Body of pancreas (tissue), 4 donors: ENCODE measurements around the gene CDKN1C. TPM values are rescaled to one million over a fixed set of nuclear protein-coding genes. Genes with fewer than 3 reads are reported as not detected.

Experiments used
- ATAC-seq: fragments of 150-250 bp; one replicate; pipeline ENCODE4 v1.9.1; 2016
- DNase-seq, 4 donors: peaks; one replicate each; pipeline ENCODE4 v3.0.0-alpha.2; 2019
- H3K27ac ChIP-seq, 4 donors: fragments of 200-600 bp; sonication (generic); 1 replicate in 3 of 4; 2 replicates in 1 of 4; pipeline versions ENCODE4 v1.5.1 to v1.6.1; 2016 to 2019; ENCODE audit warnings: mild to moderate bottlenecking in 1 of 4, mixed read lengths in 1 of 4, moderate library complexity in 1 of 4
- H3K27me3 ChIP-seq, 2 donors: fragments of 200-600 bp; sonication (generic); one replicate each; pipeline ENCODE4 v1.6.0; 2016; ENCODE audit warnings: mild to moderate bottlenecking in 1 of 2
- H3K36me3 ChIP-seq, 2 donors: fragments of 200-600 bp; sonication (generic); replicated peaks in 1 of 2; 2 replicates each; pipeline ENCODE4 v1.5.1; 2016; ENCODE audit warnings: low read depth in 2 of 2; ENCODE audit not compliant: insufficient read depth in 1 of 2
- H3K4me1 ChIP-seq: fragments of 200-600 bp; sonication (generic); one replicate; pipeline ENCODE4 v1.6.0; 2016
- H3K4me3 ChIP-seq, 2 donors: fragments of 200-600 bp; sonication (generic); 1 replicate in 1 of 2; 2 replicates in 1 of 2; pipeline ENCODE4 v1.5.1; 2016 to 2019
- H3K9me3 ChIP-seq, 3 donors: fragments of 200-600 bp; sonication (generic); 1 replicate in 2 of 3; 2 replicates in 1 of 3; pipeline ENCODE4 v1.5.1; 2016
- POLR2A ChIP-seq, 3 donors: fragments of 450-650 bp; IDR thresholded peaks; one replicate each; pipeline ENCODE4 v1.6.1; 2016; ENCODE audit warnings: antibody characterized with exemption in 3 of 3, mild to moderate bottlenecking in 2 of 3
- WGBS, 2 donors: methylation state at CpG; one replicate each; pipeline ENCODE4 v1.1.5; 2017; 5-methylcytosine and 5-hydroxymethylcytosine counted together
- intact Hi-C: fragments of 100-400 bp; cut with DNase I; formaldehyde crosslinking; loops from one replicate; pipeline ENCODE4 v1.15.1; 2023
- total RNA-seq, 2 donors: library from RNA; depleted of rRNA; stranded (reverse); fragments of >200 nt; gene quantifications; one replicate each; pipeline ENCODE4 v1.1.0, GENCODE V29; 2016
- TF ChIP-seq, protein P1 (sequence below), 7 experiments: fragments of 450-650 bp in 4 of 7; fragments of 200-600 bp in 3 of 7; sonication (generic) in 3 of 7; IDR thresholded peaks; one replicate each; pipeline ENCODE4 v1.5.1; 2016 to 2019; ENCODE audit warnings: antibody characterized with exemption in 7 of 7

The CDKN1C gene
- total RNA-seq, 2 donors from 2014 or later: 35.3 to 231 TPM

- TF ChIP-seq, protein P1, sequence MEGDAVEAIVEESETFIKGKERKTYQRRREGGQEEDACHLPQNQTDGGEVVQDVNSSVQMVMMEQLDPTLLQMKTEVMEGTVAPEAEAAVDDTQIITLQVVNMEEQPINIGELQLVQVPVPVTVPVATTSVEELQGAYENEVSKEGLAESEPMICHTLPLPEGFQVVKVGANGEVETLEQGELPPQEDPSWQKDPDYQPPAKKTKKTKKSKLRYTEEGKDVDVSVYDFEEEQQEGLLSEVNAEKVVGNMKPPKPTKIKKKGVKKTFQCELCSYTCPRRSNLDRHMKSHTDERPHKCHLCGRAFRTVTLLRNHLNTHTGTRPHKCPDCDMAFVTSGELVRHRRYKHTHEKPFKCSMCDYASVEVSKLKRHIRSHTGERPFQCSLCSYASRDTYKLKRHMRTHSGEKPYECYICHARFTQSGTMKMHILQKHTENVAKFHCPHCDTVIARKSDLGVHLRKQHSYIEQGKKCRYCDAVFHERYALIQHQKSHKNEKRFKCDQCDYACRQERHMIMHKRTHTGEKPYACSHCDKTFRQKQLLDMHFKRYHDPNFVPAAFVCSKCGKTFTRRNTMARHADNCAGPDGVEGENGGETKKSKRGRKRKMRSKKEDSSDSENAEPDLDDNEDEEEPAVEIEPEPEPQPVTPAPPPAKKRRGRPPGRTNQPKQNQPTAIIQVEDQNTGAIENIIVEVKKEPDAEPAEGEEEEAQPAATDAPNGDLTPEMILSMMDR (IDR thresholded peaks at IDR 0.05): no peak
- TF ChIP-seq POLR2A (IDR thresholded peaks at IDR 0.05): no peak
- Histone ChIP-seq H3K4me3 (no peak overlapping the region), H3K9me3 (no peaks in the 10 kb centered on the region), H3K36me3 (no peaks in the 10 kb centered on the region), H3K27me3 (no peaks in the 10 kb centered on the region), H3K4me1 (peaks cover 9% of the 10 kb centered on the region), H3K27ac (no peak overlapping the region)
- ATAC-seq (no peak), DNase-seq (no peak)
- 88 to 98% methylated on average over 11 to 17 of the region's 22 CpGs for WGBS, 2 donors
- intact Hi-C loops: no loop called here
These were observed 38.1 kb upstream of the CDKN1C start for GRCh38 chr11:2923446-2924375.

GRCh38 chr11:2922655-2923054 is 37.1 kb upstream of the CDKN1C start:
- WGBS, 2 donors: 76 to 100% methylated on average over 1 to 3 of the region's 3 CpGs

DNA sequence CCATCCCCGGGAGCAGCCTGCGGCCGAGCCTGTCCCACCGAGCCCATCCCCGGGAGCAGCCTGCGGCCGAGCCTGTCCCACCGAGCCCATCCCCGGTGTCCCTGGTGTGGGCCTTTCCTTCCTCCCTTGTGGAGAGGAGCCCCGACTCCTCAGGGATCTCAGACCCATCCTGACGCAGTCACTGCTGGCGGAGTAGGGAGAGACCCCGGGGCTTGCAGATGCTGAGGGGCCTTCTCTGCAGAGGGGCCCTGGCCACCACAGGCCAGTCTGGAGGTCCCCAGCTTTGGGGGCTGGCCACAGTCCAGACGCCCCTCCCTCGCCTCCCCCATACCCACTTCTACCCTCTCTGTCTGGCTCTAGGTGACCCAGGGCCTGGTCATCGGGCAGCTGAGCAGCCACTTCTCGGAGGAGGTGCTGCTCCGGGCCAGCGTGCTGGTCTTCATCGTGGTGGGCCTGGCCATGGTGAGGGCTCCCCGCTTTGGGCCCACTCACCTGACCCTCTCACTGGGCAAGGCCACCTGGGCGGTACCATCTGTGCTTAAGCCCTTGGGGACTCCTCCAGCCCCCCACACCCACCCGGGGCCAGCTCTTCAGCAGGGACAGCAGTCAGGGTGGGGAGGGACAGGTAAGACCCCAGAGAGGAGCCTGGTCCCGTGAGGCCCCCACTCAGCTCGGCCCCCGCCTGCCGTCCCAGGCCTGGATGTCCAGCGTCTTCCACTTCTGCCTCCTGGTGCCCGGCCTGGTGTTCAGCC is 36.3 kb upstream of the CDKN1C start:
- intact Hi-C loops: no loop called here
- no peaks in the 10 kb centered on the region for H3K9me3 ChIP-seq
- H3K4me3 ChIP-seq: no peak overlapping the region
- DNase-seq (no peak), ATAC-seq (no peak)
- H3K27ac ChIP-seq: no peak overlapping the region
- WGBS, 2 donors: 84% methylated on average over 18 of the region's 29 CpGs; no CpG with 5 or more reads in 1 of the 2 donors
- H3K36me3 ChIP-seq: no peaks in the 10 kb centered on the region
- TF ChIP-seq, protein P1 (IDR thresholded peaks at IDR 0.05): no peak
- TF ChIP-seq POLR2A (IDR thresholded peaks at IDR 0.05): no peak
- H3K4me1 ChIP-seq: no peaks in the 10 kb centered on the region
- H3K27me3 ChIP-seq: no peaks in the 10 kb centered on the region

More at GRCh38 chr11:2922655-2923054, 37.1 kb upstream of the CDKN1C start:
- H3K36me3 ChIP-seq: no peaks in the 10 kb centered on the region
- no peak for TF ChIP-seq POLR2A (IDR thresholded peaks at IDR 0.05)
- TF ChIP-seq, protein P1 (IDR thresholded peaks at IDR 0.05): no peak
- intact Hi-C loops: no loop called here
- ATAC-seq (no peak), DNase-seq (no peak)
- no peak overlapping the region for H3K4me3 ChIP-seq
- H3K27ac ChIP-seq: no peak overlapping the region
- no peaks in the 10 kb centered on the region for H3K9me3 ChIP-seq
- H3K27me3 ChIP-seq: no peaks in the 10 kb centered on the region
- no peaks in the 10 kb centered on the region for H3K4me1 ChIP-seq

DNA sequence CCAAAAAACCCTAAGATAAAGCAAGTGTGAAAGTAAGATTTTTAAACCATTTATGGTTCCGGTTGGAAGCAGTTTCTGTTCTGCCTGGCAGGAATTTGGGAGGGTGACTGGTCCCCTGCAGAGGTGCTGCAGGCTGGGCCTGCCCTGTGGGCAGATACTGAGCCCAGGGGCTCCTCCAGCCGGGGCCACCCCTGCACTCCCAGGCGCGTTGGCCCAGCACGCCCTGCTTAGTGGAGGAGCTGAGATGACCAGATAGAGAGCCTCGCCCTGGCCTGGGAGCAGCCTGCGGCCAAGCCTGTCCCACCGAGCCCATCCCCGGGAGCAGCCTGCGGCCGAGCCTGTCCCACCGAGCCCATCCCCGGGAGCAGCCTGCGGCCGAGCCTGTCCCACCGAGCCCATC is 35.7 kb upstream of the CDKN1C start:
- no peak for TF ChIP-seq POLR2A (IDR thresholded peaks at IDR 0.05)
- TF ChIP-seq, protein P1 (IDR thresholded peaks at IDR 0.05): no peak
- Histone ChIP-seq H3K36me3 (no peaks in the 10 kb centered on the region), H3K9me3 (no peaks in the 10 kb centered on the region), H3K4me1 (no peaks in the 10 kb centered on the region), H3K4me3 (no peak overlapping the region), H3K27ac (no peak overlapping the region), H3K27me3 (no peaks in the 10 kb centered on the region)
- intact Hi-C loops: no loop called here
- 89% methylated on average over 9 to 10 of the region's 16 CpGs for WGBS, 2 donors
- DNase-seq: no peak
- no peak for ATAC-seq
